Measurements from ENCODE around the gene UVRAG.

UVRAG gene

DNA sequence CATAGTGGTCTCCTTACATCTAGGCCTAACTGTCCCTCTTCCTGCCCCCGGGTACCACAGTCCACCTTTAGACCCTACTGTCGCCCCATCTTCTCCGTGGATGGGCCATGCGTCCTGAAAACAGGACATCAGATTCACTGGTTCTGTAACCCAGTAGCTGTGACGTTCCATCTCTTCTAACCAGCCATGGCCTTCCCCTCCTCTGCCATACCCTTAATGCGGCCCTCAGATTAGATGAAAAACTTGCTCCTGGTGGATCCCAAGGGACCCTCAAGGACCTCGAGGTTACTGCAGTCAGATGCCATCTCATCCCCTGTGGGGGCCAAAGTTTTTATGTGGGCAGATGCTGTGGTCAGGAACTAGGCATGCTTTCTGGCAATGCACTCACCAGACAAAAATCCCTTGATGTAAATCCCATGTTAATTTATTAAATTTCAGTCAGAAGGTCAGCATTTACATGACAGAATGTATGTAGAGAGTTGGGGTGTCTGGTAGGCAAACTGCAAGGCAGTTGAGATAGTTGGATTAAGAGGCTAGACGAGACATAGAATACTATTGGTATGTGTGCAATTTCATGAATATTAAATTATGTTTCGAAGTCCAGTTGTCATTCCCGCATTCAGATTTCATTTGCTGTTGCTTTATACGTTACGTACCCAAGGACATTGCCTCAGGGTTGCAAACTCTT, 327.0 kb downstream of the UVRAG start:
- no peak overlapping the region for H3K4me3 ChIP-seq (ENCODE audit: low read length)
- no peak overlapping the region for H2AK5ac ChIP-seq (ENCODE audit: low read length)
- no peaks in the 10 kb centered on the region for H3K4me1 ChIP-seq (ENCODE audit: control insufficient read depth, low read depth, low read length)
- H4K8ac ChIP-seq (ENCODE audit: low read depth, low read length), result no peak overlapping the region
- no peak overlapping the region for H3K4ac ChIP-seq (ENCODE audit: low read depth, low read length)
- H3K79me1 ChIP-seq (ENCODE audit: low read length), result no peaks in the 10 kb centered on the region
- H4K5ac ChIP-seq (ENCODE audit: low read length), result no peak overlapping the region
- DNase-seq, result no peak
- no peaks in the 10 kb centered on the region for H3K36me3 ChIP-seq (ENCODE audit: control insufficient read depth, insufficient read depth, low read length)
- H2BK15ac ChIP-seq (replicated peaks; ENCODE audit: low read depth), result no peak overlapping the region
- no peak overlapping the region for H3K4me2 ChIP-seq (ENCODE audit: low read length)
- no peak overlapping the region for H3K56ac ChIP-seq (ENCODE audit: low read length)
- no peak overlapping the region for H2BK120ac ChIP-seq (ENCODE audit: low read depth, low read length)
- H3K27ac ChIP-seq (ENCODE audit: low read depth, low read length), result no peak overlapping the region
- no peaks in the 10 kb centered on the region for H3K79me2 ChIP-seq (ENCODE audit: control insufficient read depth, insufficient read depth, low read length)
- WGBS (ENCODE audit: extremely low coverage, insufficient coverage, low lambda C conversion rate), result no CpG with 5 or more reads among the region's 12 CpGs
- no peaks in the 10 kb centered on the region for H3K27me3 ChIP-seq (ENCODE audit: insufficient read depth, low read length, poor library complexity)
- no peak overlapping the region for H3K9ac ChIP-seq (ENCODE audit: low read length)
- H3K18ac ChIP-seq (ENCODE audit: low read length), result no peak overlapping the region
- H2BK5ac ChIP-seq (ENCODE audit: low read length), result no peak overlapping the region
- H3K23ac ChIP-seq (ENCODE audit: low read length), result no peak overlapping the region

DNA sequence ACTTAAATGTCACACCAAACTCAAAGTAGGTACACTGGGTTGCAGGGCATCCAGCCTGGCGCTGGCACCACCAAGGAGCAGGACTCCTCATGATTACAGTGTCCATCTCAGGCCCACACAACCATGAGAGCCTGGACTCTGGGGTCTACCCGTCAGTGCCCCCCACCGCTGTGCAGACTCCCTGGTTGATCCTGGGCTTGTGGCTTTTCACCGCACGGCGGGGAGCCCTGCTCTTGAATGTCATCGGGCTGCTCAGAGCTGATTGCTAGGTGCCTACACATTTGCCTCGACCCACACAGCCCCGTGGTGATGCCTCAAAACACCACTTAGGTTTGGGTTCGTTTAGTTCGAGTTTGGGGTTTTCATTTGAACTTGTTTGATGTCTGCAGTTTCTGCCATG, 328.3 kb downstream of the UVRAG start:
- Histone ChIP-seq H3K27ac (ENCODE audit: low read depth, low read length) (no peak overlapping the region), H4K5ac (ENCODE audit: low read length) (no peak overlapping the region), H3K4me2 (ENCODE audit: low read length) (no peak overlapping the region), H4K8ac (ENCODE audit: low read depth, low read length) (no peak overlapping the region), H3K18ac (ENCODE audit: low read length) (no peak overlapping the region), H2AK5ac (ENCODE audit: low read length) (no peak overlapping the region), H3K9ac (ENCODE audit: low read length) (no peak overlapping the region), H3K56ac (ENCODE audit: low read length) (no peak overlapping the region), H3K36me3 (ENCODE audit: control insufficient read depth, insufficient read depth, low read length) (no peaks in the 10 kb centered on the region), H3K4me3 (ENCODE audit: low read length) (no peak overlapping the region), H3K23ac (ENCODE audit: low read length) (no peak overlapping the region), H2BK5ac (ENCODE audit: low read length) (no peak overlapping the region), H3K79me1 (ENCODE audit: low read length) (no peaks in the 10 kb centered on the region), H2BK15ac (replicated peaks; ENCODE audit: low read depth) (no peak overlapping the region), H3K4me1 (ENCODE audit: control insufficient read depth, low read depth, low read length) (no peaks in the 10 kb centered on the region), H2BK120ac (ENCODE audit: low read depth, low read length) (no peak overlapping the region), H3K27me3 (ENCODE audit: insufficient read depth, low read length, poor library complexity) (no peaks in the 10 kb centered on the region), H3K79me2 (ENCODE audit: control insufficient read depth, insufficient read depth, low read length) (no peaks in the 10 kb centered on the region), H3K4ac (ENCODE audit: low read depth, low read length) (no peak overlapping the region)
- no peak for DNase-seq
- no CpG with 5 or more reads among the region's 11 CpGs for WGBS (ENCODE audit: extremely low coverage, insufficient coverage, low lambda C conversion rate)

DNA sequence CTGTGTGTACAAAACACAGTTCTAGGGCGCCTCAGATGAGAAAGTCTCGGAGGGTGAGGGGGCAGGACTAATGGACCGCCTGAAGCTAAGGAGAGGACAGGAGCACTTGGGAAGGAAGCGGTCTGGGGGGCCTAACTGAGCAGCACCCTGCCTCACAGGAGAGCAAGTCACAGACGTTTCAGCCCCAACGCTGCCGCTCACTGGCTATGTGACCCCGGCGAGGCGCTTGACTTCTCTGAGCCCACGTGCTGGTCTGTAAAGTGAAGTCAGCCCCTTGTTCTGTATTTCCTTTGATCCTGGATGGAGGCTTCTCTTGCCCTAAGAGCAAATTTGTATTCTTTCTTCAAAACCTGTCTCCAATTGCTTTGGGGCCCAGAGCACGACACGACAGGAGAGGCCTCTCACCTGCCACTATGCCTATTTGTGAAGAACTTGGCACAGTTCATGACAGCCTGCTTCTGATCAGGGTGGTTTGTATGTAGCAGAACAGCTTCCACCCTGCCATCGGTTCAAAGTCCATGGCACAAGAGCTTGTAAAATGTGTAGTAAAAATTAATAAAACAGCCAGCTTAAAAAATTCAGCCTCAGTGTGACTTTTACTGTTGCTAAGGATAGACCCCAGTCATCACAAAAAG, 332.2 kb downstream of the UVRAG start:
- Histone ChIP-seq H3K23ac (ENCODE audit: low read length) (no peak overlapping the region), H3K4ac (ENCODE audit: low read depth, low read length) (no peak overlapping the region), H3K4me1 (ENCODE audit: control insufficient read depth, low read depth, low read length) (no peaks in the 10 kb centered on the region), H4K8ac (ENCODE audit: low read depth, low read length) (no peak overlapping the region), H3K9ac (ENCODE audit: low read length) (no peak overlapping the region), H3K56ac (ENCODE audit: low read length) (no peak overlapping the region), H2BK15ac (replicated peaks; ENCODE audit: low read depth) (no peak overlapping the region), H3K36me3 (ENCODE audit: control insufficient read depth, insufficient read depth, low read length) (no peaks in the 10 kb centered on the region), H3K79me1 (ENCODE audit: low read length) (no peaks in the 10 kb centered on the region), H3K27me3 (ENCODE audit: insufficient read depth, low read length, poor library complexity) (no peaks in the 10 kb centered on the region), H3K4me3 (ENCODE audit: low read length) (no peak overlapping the region), H2BK120ac (ENCODE audit: low read depth, low read length) (no peak overlapping the region), H3K27ac (ENCODE audit: low read depth, low read length) (no peak overlapping the region), H2BK5ac (ENCODE audit: low read length) (no peak overlapping the region), H3K4me2 (ENCODE audit: low read length) (no peak overlapping the region), H3K18ac (ENCODE audit: low read length) (no peak overlapping the region), H3K79me2 (ENCODE audit: control insufficient read depth, insufficient read depth, low read length) (no peaks in the 10 kb centered on the region), H4K5ac (ENCODE audit: low read length) (no peak overlapping the region), H2AK5ac (ENCODE audit: low read length) (no peak overlapping the region)
- no CpG with 5 or more reads among the region's 14 CpGs for WGBS (ENCODE audit: extremely low coverage, insufficient coverage, low lambda C conversion rate)
- no peak for DNase-seq

DNA sequence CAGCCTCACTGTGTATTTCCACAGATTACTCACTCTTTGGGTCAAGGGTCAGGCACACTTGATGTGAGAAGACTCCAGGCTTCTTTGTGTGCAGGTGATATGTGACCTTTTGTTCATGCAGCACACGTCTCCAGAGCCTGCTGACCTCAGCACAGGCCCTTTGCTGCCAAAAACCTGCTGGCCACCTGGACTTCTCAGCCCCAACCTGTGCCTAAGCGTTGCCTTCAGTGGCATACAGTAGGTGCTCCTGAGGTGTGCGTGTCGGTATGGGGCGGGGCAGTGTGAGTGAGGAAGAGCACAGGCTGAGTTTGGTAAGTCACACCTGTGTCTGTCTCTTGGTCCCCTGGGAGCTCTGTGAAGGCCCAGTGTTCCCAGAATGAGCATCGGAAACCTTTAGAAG, 333.2 kb downstream of the UVRAG start:
- no peaks in the 10 kb centered on the region for H3K27me3 ChIP-seq (ENCODE audit: insufficient read depth, low read length, poor library complexity)
- H3K4me2 ChIP-seq (ENCODE audit: low read length), result no peak overlapping the region
- H4K8ac ChIP-seq (ENCODE audit: low read depth, low read length), result no peak overlapping the region
- no peak overlapping the region for H3K56ac ChIP-seq (ENCODE audit: low read length)
- WGBS (ENCODE audit: extremely low coverage, insufficient coverage, low lambda C conversion rate), result no CpG with 5 or more reads among the region's 6 CpGs
- no peak overlapping the region for H2AK5ac ChIP-seq (ENCODE audit: low read length)
- no peak overlapping the region for H2BK120ac ChIP-seq (ENCODE audit: low read depth, low read length)
- no peak overlapping the region for H3K27ac ChIP-seq (ENCODE audit: low read depth, low read length)
- no peak overlapping the region for H3K18ac ChIP-seq (ENCODE audit: low read length)
- H3K4ac ChIP-seq (ENCODE audit: low read depth, low read length), result no peak overlapping the region
- H3K79me1 ChIP-seq (ENCODE audit: low read length), result no peaks in the 10 kb centered on the region
- no peak for DNase-seq
- H4K5ac ChIP-seq (ENCODE audit: low read length), result no peak overlapping the region
- H3K9ac ChIP-seq (ENCODE audit: low read length), result no peak overlapping the region
- H2BK15ac ChIP-seq (replicated peaks; ENCODE audit: low read depth), result no peak overlapping the region
- H3K36me3 ChIP-seq (ENCODE audit: control insufficient read depth, insufficient read depth, low read length), result no peaks in the 10 kb centered on the region
- no peak overlapping the region for H3K4me3 ChIP-seq (ENCODE audit: low read length)
- no peak overlapping the region for H2BK5ac ChIP-seq (ENCODE audit: low read length)
- H3K23ac ChIP-seq (ENCODE audit: low read length), result no peak overlapping the region
- H3K4me1 ChIP-seq (ENCODE audit: control insufficient read depth, low read depth, low read length), result peaks cover 7% of the 10 kb centered on the region
- H3K79me2 ChIP-seq (ENCODE audit: control insufficient read depth, insufficient read depth, low read length), result no peaks in the 10 kb centered on the region

DNA sequence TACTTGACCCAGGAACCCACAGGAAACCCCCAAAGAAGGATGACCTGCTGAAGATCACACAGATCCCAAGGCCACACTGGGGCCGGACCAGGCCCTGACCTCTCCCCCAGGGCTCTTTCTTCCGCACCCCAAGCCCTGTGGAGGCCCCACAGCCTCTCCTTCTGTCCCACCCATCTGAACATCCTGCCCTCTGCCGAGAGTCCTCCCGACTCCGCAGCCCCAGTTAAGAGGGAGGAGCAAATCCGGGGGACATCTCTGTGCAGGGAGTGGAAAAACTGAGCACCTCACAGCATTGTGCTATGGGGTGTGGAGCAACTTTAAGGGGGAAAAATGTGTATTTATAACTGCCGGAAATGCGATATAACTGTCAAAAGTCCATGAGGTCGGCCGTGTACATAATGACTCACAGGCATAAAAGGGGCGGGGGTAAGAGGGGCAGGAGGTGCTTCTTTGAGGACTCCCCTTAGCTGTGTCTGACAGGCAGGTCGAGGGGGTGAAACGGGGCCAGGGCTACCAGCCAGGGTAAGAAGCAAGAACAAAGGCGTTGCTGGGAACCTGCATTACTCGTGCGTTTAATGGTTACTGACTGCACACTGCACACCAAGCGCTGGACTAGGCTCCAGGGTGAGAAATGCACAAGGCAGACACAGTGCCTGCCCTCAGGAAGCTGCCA, 334.1 kb downstream of the UVRAG start:
- no peaks in the 10 kb centered on the region for H3K79me1 ChIP-seq (ENCODE audit: low read length)
- no peak overlapping the region for H3K4ac ChIP-seq (ENCODE audit: low read depth, low read length)
- H4K5ac ChIP-seq (ENCODE audit: low read length), result no peak overlapping the region
- no peak overlapping the region for H2BK15ac ChIP-seq (replicated peaks; ENCODE audit: low read depth)
- H3K27me3 ChIP-seq (ENCODE audit: insufficient read depth, low read length, poor library complexity), result no peaks in the 10 kb centered on the region
- no peak overlapping the region for H4K8ac ChIP-seq (ENCODE audit: low read depth, low read length)
- H3K9ac ChIP-seq (ENCODE audit: low read length), result no peak overlapping the region
- H2BK5ac ChIP-seq (ENCODE audit: low read length), result no peak overlapping the region
- no peak overlapping the region for H3K18ac ChIP-seq (ENCODE audit: low read length)
- DNase-seq, result no peak
- no peak overlapping the region for H2AK5ac ChIP-seq (ENCODE audit: low read length)
- no peaks in the 10 kb centered on the region for H3K79me2 ChIP-seq (ENCODE audit: control insufficient read depth, insufficient read depth, low read length)
- H3K4me3 ChIP-seq (ENCODE audit: low read length), result no peak overlapping the region
- no peaks in the 10 kb centered on the region for H3K36me3 ChIP-seq (ENCODE audit: control insufficient read depth, insufficient read depth, low read length)
- peaks cover 12% of the 10 kb centered on the region for H3K4me1 ChIP-seq (ENCODE audit: control insufficient read depth, low read depth, low read length)
- H3K56ac ChIP-seq (ENCODE audit: low read length), result no peak overlapping the region
- no peak overlapping the region for H3K23ac ChIP-seq (ENCODE audit: low read length)
- no peak overlapping the region for H3K4me2 ChIP-seq (ENCODE audit: low read length)
- no peak overlapping the region for H2BK120ac ChIP-seq (ENCODE audit: low read depth, low read length)
- WGBS (ENCODE audit: extremely low coverage, insufficient coverage, low lambda C conversion rate), result no CpG with 5 or more reads among the region's 17 CpGs
- H3K27ac ChIP-seq (ENCODE audit: low read depth, low read length), result no peak overlapping the region
